Tibial artery (tissue), 4 donors: Measurements from ENCODE around the gene ZNF775.

Source experiments
- DNase-seq, 2 donors: peaks; one replicate each; pipeline ENCODE4 v3.0.0-alpha.2; 2019
- H3K27ac ChIP-seq, 2 donors: fragments of 200-600 bp; sonication (generic) in 1 of 2; 1 replicate in 1 of 2; 2 replicates in 1 of 2; pipeline ENCODE4 v1.5.1; 2018 to 2019; ENCODE audit warnings: mild to moderate bottlenecking in 1 of 2
- H3K27me3 ChIP-seq, 2 donors: fragments of 200-600 bp; sonication (generic) in 1 of 2; one replicate each; pipeline versions ENCODE4 v1.5.1 to v1.6.0; 2016 to 2019
- H3K36me3 ChIP-seq, 3 donors: fragments of 200-600 bp; sonication (generic) in 2 of 3; one replicate each; pipeline ENCODE4 v1.5.1; 2016 to 2019; ENCODE audit warnings: mild to moderate bottlenecking in 2 of 3
- H3K4me1 ChIP-seq, 4 donors: fragments of 200-600 bp; sonication (generic) in 2 of 4; 1 replicate in 3 of 4; 2 replicates in 1 of 4; pipeline ENCODE4 v1.5.1; 2016 to 2019
- H3K4me3 ChIP-seq, 2 donors: fragments of 200-600 bp; sonication (generic) in 1 of 2; 1 replicate in 1 of 2; 2 replicates in 1 of 2; pipeline ENCODE4 v1.5.1; 2018 to 2019; ENCODE audit warnings: mild to moderate bottlenecking in 2 of 2
- H3K9me3 ChIP-seq, 3 donors: fragments of 200-600 bp; sonication (generic) in 1 of 3; one replicate each; pipeline ENCODE4 v1.5.1; 2016 to 2019
- CTCF ChIP-seq, 2 experiments: fragments of 200-600 bp in 1 of 2; fragments of 450-650 bp in 1 of 2; IDR thresholded peaks; one replicate each; pipeline ENCODE4 v1.5.1; 2017 to 2019; ENCODE audit warnings: antibody characterized with exemption in 2 of 2, mild to moderate bottlenecking in 1 of 2, moderate library complexity in 1 of 2
- intact Hi-C: fragments of 100-400 bp; cut with DNase I; formaldehyde crosslinking; loops from one replicate; pipeline ENCODE4 v1.15.0; 2023; ENCODE audit warnings: low total_unique reads

ZNF775 gene

GRCh38 chr7:150377196-150377595 is 1.9 kb upstream of the ZNF775 start:
- H3K4me1 ChIP-seq = peaks cover 0 to 43% (median 14%) of the 10 kb centered on the region in 4 donors
- H3K27me3 ChIP-seq = no peaks in the 10 kb centered on the region
- H3K4me3 ChIP-seq = no peak overlapping the region
- TF ChIP-seq CTCF (IDR thresholded peaks at IDR 0.05) = no peak
- intact Hi-C loops = no loop called here
- no peaks in the 10 kb centered on the region for H3K9me3 ChIP-seq
- H3K36me3 ChIP-seq = peaks cover 19 to 26% (median 24%) of the 10 kb centered on the region in 3 donors
- H3K27ac ChIP-seq = no peak overlapping the region
- DNase-seq = no peak

GRCh38 chr7:150377635-150378034 is 1.5 kb upstream of the ZNF775 start:
- TF ChIP-seq CTCF (IDR thresholded peaks at IDR 0.05) = no peak
- intact Hi-C loops = no loop called here
- Histone ChIP-seq H3K27me3 (no peaks in the 10 kb centered on the region), H3K9me3 (no peaks in the 10 kb centered on the region), H3K4me1 (peaks cover 0 to 43% (median 14%) of the 10 kb centered on the region in 4 donors), H3K36me3 (peaks cover 16 to 21% (median 19%) of the 10 kb centered on the region in 3 donors), H3K27ac (peak overlapping the region; percentile 88), H3K4me3 (no peak overlapping the region)
- no peak for DNase-seq

GRCh38 chr7:150378115-150378852 is 846 bp upstream of the ZNF775 start:
- H3K27me3 ChIP-seq = no peaks in the 10 kb centered on the region
- H3K4me1 ChIP-seq = peaks cover 0 to 41% (median 12%) of the 10 kb centered on the region in 4 donors
- peak overlapping the region; percentile 82 to 96 for H3K4me3 ChIP-seq
- peaks cover 9 to 15% (median 13%) of the 10 kb centered on the region in 3 donors for H3K36me3 ChIP-seq
- no peak for TF ChIP-seq CTCF (IDR thresholded peaks at IDR 0.05)
- H3K9me3 ChIP-seq = no peaks in the 10 kb centered on the region
- intact Hi-C loops = no loop called here
- DNase-seq = peak in 1 of 2 donors; percentile 32
- H3K27ac ChIP-seq = peak overlapping the region; percentile 88

- DNase-seq = no peak
- H3K4me1 ChIP-seq = peaks cover 0 to 41% (median 11%) of the 10 kb centered on the region in 4 donors
These were observed 580 bp downstream of the ZNF775 start for GRCh38 chr7:150379441-150380379.

More at GRCh38 chr7:150379441-150380379, 580 bp downstream of the ZNF775 start:
- H3K36me3 ChIP-seq = peaks cover 0 to under 1% (median 0%) of the 10 kb centered on the region in 3 donors
- no peaks in the 10 kb centered on the region for H3K27me3 ChIP-seq
- no peaks in the 10 kb centered on the region for H3K9me3 ChIP-seq
- intact Hi-C loops = loop anchor here (5.0 kb wide), 1 partner anchor 42 kb away; no protein-coding TSS in a partner anchor
- TF ChIP-seq CTCF (IDR thresholded peaks at IDR 0.05) = no peak
- H3K27ac ChIP-seq = peak overlapping the region; percentile 88
- peak overlapping the region; percentile 82 to 96 for H3K4me3 ChIP-seq
